DND-41 (cell line): ENCODE measurements around the gene TST.

Experiments used
- EZH2 ChIP-seq: IDR thresholded peaks from 3 replicates; pipeline ENCODE4 v1.6.1; 2012; ENCODE audit warnings: borderline replicate concordance, low read depth, mild to moderate bottlenecking, moderate library complexity, low read length, inconsistent platforms; ENCODE audit not compliant: severe bottlenecking
- TF ChIP-seq, protein P1 (sequence below): IDR thresholded peaks from 2 replicates; pipeline ENCODE4 v1.5.1; 2012; ENCODE audit warnings: borderline replicate concordance, low read length, moderate library complexity, mild to moderate bottlenecking; ENCODE audit not compliant: poor library complexity, severe bottlenecking; ENCODE audit errors: extremely low read depth

DNA sequence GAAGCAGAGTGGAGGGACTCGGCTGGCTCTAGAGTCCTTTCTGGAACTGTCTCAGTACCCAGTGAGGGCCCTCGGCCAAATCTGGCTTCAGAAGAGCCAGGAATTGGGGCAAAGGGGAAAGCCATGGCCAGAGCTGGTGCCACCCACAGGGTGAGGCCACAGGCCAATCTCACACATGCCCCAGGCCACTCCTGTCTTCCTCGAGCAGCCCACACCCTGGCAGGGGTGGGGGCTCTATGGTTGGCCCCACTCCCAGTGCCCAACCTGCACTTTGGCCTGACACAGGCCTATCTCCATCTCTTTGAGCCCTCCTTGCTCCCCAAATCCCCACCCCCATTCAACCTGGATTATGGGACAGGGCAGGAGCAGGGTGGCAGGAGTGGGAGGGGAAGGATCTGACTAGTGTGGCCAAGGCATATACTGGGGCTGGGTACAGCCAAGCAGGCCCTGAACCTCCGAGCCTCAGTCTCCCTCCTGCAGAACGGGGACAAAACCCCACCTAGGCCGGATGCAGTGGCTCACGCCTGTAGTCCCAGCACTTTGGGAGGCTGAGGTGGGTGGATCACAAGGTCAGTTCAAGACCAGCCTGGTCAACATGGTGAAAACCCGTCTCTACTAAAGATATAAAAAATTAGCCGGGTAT, 6.9 kb downstream of the TST start:
- TF ChIP-seq, protein P1, sequence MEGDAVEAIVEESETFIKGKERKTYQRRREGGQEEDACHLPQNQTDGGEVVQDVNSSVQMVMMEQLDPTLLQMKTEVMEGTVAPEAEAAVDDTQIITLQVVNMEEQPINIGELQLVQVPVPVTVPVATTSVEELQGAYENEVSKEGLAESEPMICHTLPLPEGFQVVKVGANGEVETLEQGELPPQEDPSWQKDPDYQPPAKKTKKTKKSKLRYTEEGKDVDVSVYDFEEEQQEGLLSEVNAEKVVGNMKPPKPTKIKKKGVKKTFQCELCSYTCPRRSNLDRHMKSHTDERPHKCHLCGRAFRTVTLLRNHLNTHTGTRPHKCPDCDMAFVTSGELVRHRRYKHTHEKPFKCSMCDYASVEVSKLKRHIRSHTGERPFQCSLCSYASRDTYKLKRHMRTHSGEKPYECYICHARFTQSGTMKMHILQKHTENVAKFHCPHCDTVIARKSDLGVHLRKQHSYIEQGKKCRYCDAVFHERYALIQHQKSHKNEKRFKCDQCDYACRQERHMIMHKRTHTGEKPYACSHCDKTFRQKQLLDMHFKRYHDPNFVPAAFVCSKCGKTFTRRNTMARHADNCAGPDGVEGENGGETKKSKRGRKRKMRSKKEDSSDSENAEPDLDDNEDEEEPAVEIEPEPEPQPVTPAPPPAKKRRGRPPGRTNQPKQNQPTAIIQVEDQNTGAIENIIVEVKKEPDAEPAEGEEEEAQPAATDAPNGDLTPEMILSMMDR, result no peak
- no peak for TF ChIP-seq EZH2
